Measurements from ENCODE around the gene FARP1. TPM values are rescaled to one million over a fixed set of nuclear protein-coding genes. Genes with fewer than 3 reads are reported as not detected.

Gene FARP1
- total and polyA plus RNA-seq, 10 of the 15 experiments (the other 5 are each of a cell fraction or from before 2014, with no cell fraction given), result 0.17 to 6.9 (median 0.68) TPM

GRCh38 chr13:98461486-98462240, 318.8 kb downstream of the FARP1 start:
- 81% methylated on average over 16 of the region's 16 CpGs for WGBS (ENCODE audit: insufficient coverage, insufficient replicate concordance, low lambda C conversion rate, missing lambda C conversion rate)
- no peaks in the 10 kb centered on the region for H3K27me3 ChIP-seq (replicated peaks in 1 of 2; ENCODE audit: control insufficient read depth in 2 of 2, insufficient read depth in 2 of 2, low read length in 1 of 2)
- FAIRE-seq, result no peak
- no peak for DNase-seq (ENCODE audit: low read depth, low spot score)
- H3K4me3 ChIP-seq, result no peak overlapping the region
- ATAC-seq, result no peak
- H3K27ac ChIP-seq (ENCODE audit: control insufficient read depth, insufficient read depth), result no peak overlapping the region
- ChIA-PET CTCF (no interaction called here), POLR2A (no interaction called here), SMC1A (ENCODE audit: uncharacterized antibody, unreplicated experiment) (no interaction called here), RAD21 (ENCODE audit: unreplicated experiment) (interaction anchor here (0.7 kb wide), 1 partner anchor 12 kb away, joined by 3 read pairs; no protein-coding TSS in a partner anchor)
- in situ Hi-C loops (cut with MboI), result no loop called here
- intact Hi-C loops (cut with micrococcal nuclease; ENCODE audit: unreplicated experiment), result no loop called here
- no peaks in the 10 kb centered on the region for H4K20me1 ChIP-seq (ENCODE audit: control insufficient read depth, insufficient read depth)
- no peaks in the 10 kb centered on the region for H3K79me2 ChIP-seq (ENCODE audit: control insufficient read depth, insufficient read depth, low read length)
- no TSS peak for BruUV-seq (replicated peaks)
- no peaks in the 10 kb centered on the region for H3K9me3 ChIP-seq (replicated peaks; ENCODE audit: control insufficient read depth, insufficient read depth, low read length)
- H3K4me2 ChIP-seq (ENCODE audit: control insufficient read depth, insufficient read depth), result no peak overlapping the region
- peaks cover 32 to 35% of the 10 kb centered on the region in 2 experiments for H3K36me3 ChIP-seq (ENCODE audit: control insufficient read depth in 2 of 2, insufficient read depth in 2 of 2, low read length in 1 of 2)
- no peaks in the 10 kb centered on the region for H3K4me1 ChIP-seq (ENCODE audit: control insufficient read depth, insufficient read depth, low read length)
- H3K9ac ChIP-seq (ENCODE audit: control insufficient read depth, insufficient read depth, low read length), result no peak overlapping the region
- H2AFZ ChIP-seq (ENCODE audit: control insufficient read depth, low read depth, low read length), result no peak overlapping the region
- TF ChIP-seq RUNX3 (IDR thresholded peaks at IDR 0.05; ENCODE audit: low read length) (no peak), TBL1XR1 (IDR thresholded peaks at IDR 0.05; ENCODE audit: low read depth, low read length) (no peak), SMC3 (IDR thresholded peaks at IDR 0.05; ENCODE audit: borderline replicate concordance, low read length) (no peak), CUX1 (IDR thresholded peaks at IDR 0.05; ENCODE audit: insufficient replicate concordance, low read depth, low read length) (no peak), HCFC1 (IDR thresholded peaks at IDR 0.05; ENCODE audit: low read length) (no peak), IKZF2 (IDR thresholded peaks at IDR 0.05) (no peak), ZNF207 (IDR thresholded peaks at IDR 0.05; ENCODE audit: borderline replicate concordance) (no peak), GATAD2B (conservative IDR thresholded peaks at IDR 0.05; ENCODE audit: low read depth) (no peak), TCF7 (IDR thresholded peaks at IDR 0.05; ENCODE audit: borderline replicate concordance) (no peak), SMARCA5 (IDR thresholded peaks at IDR 0.05) (no peak)
- TF ChIP-seq, protein P1, sequence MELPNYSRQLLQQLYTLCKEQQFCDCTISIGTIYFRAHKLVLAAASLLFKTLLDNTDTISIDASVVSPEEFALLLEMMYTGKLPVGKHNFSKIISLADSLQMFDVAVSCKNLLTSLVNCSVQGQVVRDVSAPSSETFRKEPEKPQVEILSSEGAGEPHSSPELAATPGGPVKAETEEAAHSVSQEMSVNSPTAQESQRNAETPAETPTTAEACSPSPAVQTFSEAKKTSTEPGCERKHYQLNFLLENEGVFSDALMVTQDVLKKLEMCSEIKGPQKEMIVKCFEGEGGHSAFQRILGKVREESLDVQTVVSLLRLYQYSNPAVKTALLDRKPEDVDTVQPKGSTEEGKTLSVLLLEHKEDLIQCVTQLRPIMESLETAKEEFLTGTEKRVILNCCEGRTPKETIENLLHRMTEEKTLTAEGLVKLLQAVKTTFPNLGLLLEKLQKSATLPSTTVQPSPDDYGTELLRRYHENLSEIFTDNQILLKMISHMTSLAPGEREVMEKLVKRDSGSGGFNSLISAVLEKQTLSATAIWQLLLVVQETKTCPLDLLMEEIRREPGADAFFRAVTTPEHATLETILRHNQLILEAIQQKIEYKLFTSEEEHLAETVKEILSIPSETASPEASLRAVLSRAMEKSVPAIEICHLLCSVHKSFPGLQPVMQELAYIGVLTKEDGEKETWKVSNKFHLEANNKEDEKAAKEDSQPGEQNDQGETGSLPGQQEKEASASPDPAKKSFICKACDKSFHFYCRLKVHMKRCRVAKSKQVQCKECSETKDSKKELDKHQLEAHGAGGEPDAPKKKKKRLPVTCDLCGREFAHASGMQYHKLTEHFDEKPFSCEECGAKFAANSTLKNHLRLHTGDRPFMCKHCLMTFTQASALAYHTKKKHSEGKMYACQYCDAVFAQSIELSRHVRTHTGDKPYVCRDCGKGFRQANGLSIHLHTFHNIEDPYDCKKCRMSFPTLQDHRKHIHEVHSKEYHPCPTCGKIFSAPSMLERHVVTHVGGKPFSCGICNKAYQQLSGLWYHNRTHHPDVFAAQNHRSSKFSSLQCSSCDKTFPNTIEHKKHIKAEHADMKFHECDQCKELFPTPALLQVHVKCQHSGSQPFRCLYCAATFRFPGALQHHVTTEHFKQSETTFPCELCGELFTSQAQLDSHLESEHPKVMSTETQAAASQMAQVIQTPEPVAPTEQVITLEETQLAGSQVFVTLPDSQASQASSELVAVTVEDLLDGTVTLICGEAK (IDR thresholded peaks at IDR 0.05; ENCODE audit: borderline replicate concordance), result no peak
- TF ChIP-seq, protein P2, sequence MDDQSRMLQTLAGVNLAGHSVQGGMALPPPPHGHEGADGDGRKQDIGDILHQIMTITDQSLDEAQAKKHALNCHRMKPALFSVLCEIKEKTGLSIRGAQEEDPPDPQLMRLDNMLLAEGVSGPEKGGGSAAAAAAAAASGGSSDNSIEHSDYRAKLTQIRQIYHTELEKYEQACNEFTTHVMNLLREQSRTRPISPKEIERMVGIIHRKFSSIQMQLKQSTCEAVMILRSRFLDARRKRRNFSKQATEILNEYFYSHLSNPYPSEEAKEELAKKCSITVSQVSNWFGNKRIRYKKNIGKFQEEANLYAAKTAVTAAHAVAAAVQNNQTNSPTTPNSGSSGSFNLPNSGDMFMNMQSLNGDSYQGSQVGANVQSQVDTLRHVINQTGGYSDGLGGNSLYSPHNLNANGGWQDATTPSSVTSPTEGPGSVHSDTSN (IDR thresholded peaks at IDR 0.05; ENCODE audit: insufficient replicate concordance, low read depth, low read length), result no peak
